ENCODE data around the gene PXDC1. TPM values are rescaled to one million over a fixed set of nuclear protein-coding genes. Genes with fewer than 3 reads are reported as not detected.

The PXDC1 gene
- total and polyA plus RNA-seq, 2 donors (not counting 3 experiments of a cell fraction or from before 2014, with no cell fraction given): 60.9 to 121 TPM

DNA sequence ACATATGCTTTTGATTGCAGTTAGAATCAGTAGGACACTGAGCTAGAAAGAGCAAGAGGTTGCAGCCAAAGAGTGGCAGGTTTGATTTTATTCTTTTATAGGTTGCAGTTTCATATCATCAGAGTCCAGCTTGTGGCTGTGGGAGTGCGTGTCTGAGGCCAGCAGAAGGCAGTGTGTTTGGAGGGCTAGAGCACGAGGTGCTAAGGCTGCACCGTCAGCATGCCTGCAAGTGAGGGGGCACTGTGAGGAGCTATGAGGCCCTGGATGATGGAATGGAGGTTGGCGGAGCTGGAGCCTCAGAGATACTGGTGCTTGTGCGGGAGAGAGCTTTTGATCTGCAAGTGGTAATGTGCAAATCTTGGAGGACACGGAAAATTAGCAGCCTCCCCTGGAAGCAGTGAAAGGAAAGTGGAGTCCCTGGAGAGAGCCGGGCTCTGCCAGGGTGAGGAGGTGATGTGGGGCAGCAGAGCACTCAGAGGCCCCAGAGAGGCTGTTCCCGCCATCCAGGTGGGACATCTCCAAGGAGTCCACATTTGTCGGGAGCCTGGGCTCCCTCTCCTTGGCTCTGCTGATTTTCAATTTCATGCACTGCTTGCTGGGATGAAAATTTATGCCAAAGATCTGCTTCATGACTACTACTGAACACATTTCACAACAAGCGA lies 43.6 kb downstream of the PXDC1 start:
- DNase-seq (ENCODE audit: low read depth, low spot score) (no peak), FAIRE-seq (no peak)
- H3K79me2 ChIP-seq (ENCODE audit: control insufficient read depth, insufficient read depth, low read length): no peaks in the 10 kb centered on the region
- ChIA-PET CTCF (interaction anchor here (0.7 kb wide), 1 partner anchor 16 kb away, joined by 3 read pairs; no protein-coding TSS in a partner anchor), POLR2A (no interaction called here)
- TF ChIP-seq, protein P1, sequence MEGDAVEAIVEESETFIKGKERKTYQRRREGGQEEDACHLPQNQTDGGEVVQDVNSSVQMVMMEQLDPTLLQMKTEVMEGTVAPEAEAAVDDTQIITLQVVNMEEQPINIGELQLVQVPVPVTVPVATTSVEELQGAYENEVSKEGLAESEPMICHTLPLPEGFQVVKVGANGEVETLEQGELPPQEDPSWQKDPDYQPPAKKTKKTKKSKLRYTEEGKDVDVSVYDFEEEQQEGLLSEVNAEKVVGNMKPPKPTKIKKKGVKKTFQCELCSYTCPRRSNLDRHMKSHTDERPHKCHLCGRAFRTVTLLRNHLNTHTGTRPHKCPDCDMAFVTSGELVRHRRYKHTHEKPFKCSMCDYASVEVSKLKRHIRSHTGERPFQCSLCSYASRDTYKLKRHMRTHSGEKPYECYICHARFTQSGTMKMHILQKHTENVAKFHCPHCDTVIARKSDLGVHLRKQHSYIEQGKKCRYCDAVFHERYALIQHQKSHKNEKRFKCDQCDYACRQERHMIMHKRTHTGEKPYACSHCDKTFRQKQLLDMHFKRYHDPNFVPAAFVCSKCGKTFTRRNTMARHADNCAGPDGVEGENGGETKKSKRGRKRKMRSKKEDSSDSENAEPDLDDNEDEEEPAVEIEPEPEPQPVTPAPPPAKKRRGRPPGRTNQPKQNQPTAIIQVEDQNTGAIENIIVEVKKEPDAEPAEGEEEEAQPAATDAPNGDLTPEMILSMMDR (IDR thresholded peaks at IDR 0.05; ENCODE audit: extremely low read depth in 1 of 2, insufficient read depth in 1 of 2, low read depth in 1 of 2, low read length in 2 of 2): no peak
- TF ChIP-seq MAX (IDR thresholded peaks at IDR 0.05; ENCODE audit: insufficient read depth, insufficient read length): no peak
- TF ChIP-seq POLR2AphosphoS5 (IDR thresholded peaks at IDR 0.05; ENCODE audit: insufficient read depth, low read depth, low read length): no peak
- no peak for TF ChIP-seq FOS (IDR thresholded peaks at IDR 0.05; ENCODE audit: borderline replicate concordance, insufficient read depth, low read length)
- TF ChIP-seq EZH2 (IDR thresholded peaks at IDR 0.05; ENCODE audit: borderline replicate concordance, low read depth, low read length, severe bottlenecking): no peak
- TF ChIP-seq POLR2A (IDR thresholded peaks at IDR 0.05; ENCODE audit: low read depth, low read length): no peak
- no peak for TF ChIP-seq JUN (IDR thresholded peaks at IDR 0.05; ENCODE audit: borderline replicate concordance, insufficient read depth, insufficient read length, low read depth)
- dilution Hi-C loops (cut with MboI; ENCODE audit: extremely low pct_ligation_motif_present, low sequenced_read_pairs): no loop called here
- no peaks in the 10 kb centered on the region for H3K9me3 ChIP-seq (replicated peaks; ENCODE audit: control insufficient read depth, insufficient read depth, low read length)
- no TSS peak for BruUV-seq (replicated peaks)
- H3K4me1 ChIP-seq (ENCODE audit: control insufficient read depth, extremely low read depth, insufficient read depth, low read length): peaks cover 6% of the 10 kb centered on the region
- H3K36me3 ChIP-seq (ENCODE audit: control insufficient read depth in 2 of 2, extremely low read depth in 1 of 2, insufficient read depth in 2 of 2, low read length in 2 of 2): no peaks in the 10 kb centered on the region
- no peak overlapping the region for H3K27ac ChIP-seq (ENCODE audit: insufficient read depth, low read depth, low read length)
- H2AFZ ChIP-seq (ENCODE audit: low read depth, low read length): no peak overlapping the region
- no peaks in the 10 kb centered on the region for H4K20me1 ChIP-seq (replicated peaks; ENCODE audit: control insufficient read depth, extremely low read depth, insufficient read depth, low read length)
- no peak overlapping the region for H3K4me3 ChIP-seq (replicated peaks in 1 of 3; ENCODE audit: insufficient read depth in 1 of 3, low read depth in 1 of 3, low read length in 3 of 3)
- H3K27me3 ChIP-seq (ENCODE audit: control insufficient read depth in 2 of 2, insufficient read depth in 2 of 2, low read length in 2 of 2): no peaks in the 10 kb centered on the region
- no peak overlapping the region for H3K9ac ChIP-seq (replicated peaks; ENCODE audit: extremely low read depth, insufficient read depth, low read length)
- H3K4me2 ChIP-seq (ENCODE audit: insufficient read depth, low read length): no peak overlapping the region
- intact Hi-C loops (cut with micrococcal nuclease): no loop called here
- H3K9me1 ChIP-seq (replicated peaks; ENCODE audit: control insufficient read depth, extremely low read depth, insufficient read depth, low read length): no peaks in the 10 kb centered on the region

Measured in endothelial cell of umbilical vein (primary cell).